Measurements from ENCODE around the gene ENO2.
A peak's percentile ranks its signal among the peaks of the same experiment; 100 is the strongest.
"Not testable (repeated sequence)": the region's sequence is repeated elsewhere in the genome, so short reads cannot be mapped to it uniquely, and the experiment has no call there.

ENO2 gene

GRCh38 chr12:6914246-6914946 lies at the start of gene ENO2:
Gene ENO2, plus strand, starts transcription at chr12:6914580. Its CDS starts 1,253 bp downstream, at chr12:6915833.
- no peak for DNase-seq (ENCODE audit: low read depth, low spot score)

- not testable (repeated sequence) for DNase-seq (ENCODE audit: low read depth, low spot score)
Measured at GRCh38 chr12:6865307-6865706, 49.1 kb upstream of the ENO2 start.

GRCh38 chr12:6866163-6866919 lies 48.0 kb upstream of the ENO2 start:
- no peak for DNase-seq (ENCODE audit: low read depth, low spot score)

GRCh38 chr12:6866920-6867412 lies 47.4 kb upstream of the ENO2 start:
- peak; percentile 51 for DNase-seq (ENCODE audit: low read depth, low spot score)

GRCh38 chr12:6867413-6868210 lies 46.8 kb upstream of the ENO2 start, which contains the start of gene TPI1:
Gene TPI1, plus strand, starts transcription at chr12:6867531. Its CDS starts 36 bp downstream, at chr12:6867567.
- DNase-seq (ENCODE audit: low read depth, low spot score), result peak; percentile 82

- DNase-seq (ENCODE audit: low read depth, low spot score), result peak; percentile 43
Measured at GRCh38 chr12:6868211-6869048, 46.0 kb upstream of the ENO2 start.

- DNase-seq (ENCODE audit: low read depth, low spot score), result peak; percentile 96
Measured at GRCh38 chr12:6869049-6870021, 45.0 kb upstream of the ENO2 start.

GRCh38 chr12:6870304-6870703 lies 44.1 kb upstream of the ENO2 start:
- not testable (repeated sequence) for DNase-seq (ENCODE audit: low read depth, low spot score)

- peak; percentile 47 for DNase-seq (ENCODE audit: low read depth, low spot score)
Measured at GRCh38 chr12:6871052-6871957, 43.1 kb upstream of the ENO2 start.

GRCh38 chr12:6872073-6873048 lies 42.0 kb upstream of the ENO2 start:
- peak; percentile 96 for DNase-seq (ENCODE audit: low read depth, low spot score)

- DNase-seq (ENCODE audit: low read depth, low spot score), result peak; percentile 98
Measured at GRCh38 chr12:6873094-6874014, 41.0 kb upstream of the ENO2 start, which contains the start of gene SPSB2. Gene SPSB2, minus strand, starts transcription at chr12:6873303. Its CDS starts 402 bp downstream, at chr12:6872901.

- DNase-seq (ENCODE audit: low read depth, low spot score), result not testable (repeated sequence)
Measured at GRCh38 chr12:6874015-6874368, 40.4 kb upstream of the ENO2 start.

GRCh38 chr12:6879824-6880223 lies 34.6 kb upstream of the ENO2 start:
- not testable (repeated sequence) for DNase-seq (ENCODE audit: low read depth, low spot score)

- no peak for DNase-seq (ENCODE audit: low read depth, low spot score)
Measured at GRCh38 chr12:6883252-6883651, 31.1 kb upstream of the ENO2 start.

- DNase-seq (ENCODE audit: low read depth, low spot score), result no peak
Measured at GRCh38 chr12:6883683-6884082, 30.7 kb upstream of the ENO2 start.

- DNase-seq (ENCODE audit: low read depth, low spot score), result peak; percentile 35
Measured at GRCh38 chr12:6884539-6884938, 29.8 kb upstream of the ENO2 start.
